Ascending aorta (tissue), 2 donors: ENCODE measurements around the gene SPEF2. TPM values are rescaled to one million over a fixed set of nuclear protein-coding genes. Genes with fewer than 3 reads are reported as not detected.

Source experiments
- DNase-seq, 2 donors: peaks; one replicate each; pipeline ENCODE4 v3.0.0-alpha.2; 2019; ENCODE audit warnings: low spot score in 2 of 2
- H3K27ac ChIP-seq, 2 donors: fragments of 200-600 bp; sonication (generic); one replicate each; pipeline ENCODE4 v1.5.1; 2016 to 2017; ENCODE audit warnings: mild to moderate bottlenecking in 1 of 2
- H3K27me3 ChIP-seq: fragments of 200-600 bp; sonication (generic); one replicate; pipeline ENCODE4 v1.5.1; 2017
- H3K36me3 ChIP-seq, 2 donors: fragments of 200-600 bp; sonication (generic); one replicate each; pipeline ENCODE4 v1.5.1; 2016
- H3K4me1 ChIP-seq, 2 donors: fragments of 200-600 bp; sonication (generic); one replicate each; pipeline ENCODE4 v1.5.1; 2016 to 2017; ENCODE audit warnings: mild to moderate bottlenecking in 1 of 2
- H3K4me3 ChIP-seq, 2 donors: fragments of 200-600 bp; sonication (generic); one replicate each; pipeline ENCODE4 v1.5.1; 2016 to 2017; ENCODE audit warnings: mild to moderate bottlenecking in 1 of 2
- H3K9me3 ChIP-seq, 2 donors: fragments of 200-600 bp; sonication (generic); one replicate each; pipeline ENCODE4 v1.5.1; 2016
- CTCF ChIP-seq, 3 experiments: fragments of 200-600 bp in 2 of 3; fragments of 450-650 bp in 1 of 3; sonication (generic) in 2 of 3; IDR thresholded peaks; one replicate each; pipeline ENCODE4 v1.5.1; 2016 to 2019; ENCODE audit warnings: antibody characterized with exemption in 3 of 3, mild to moderate bottlenecking in 1 of 3, moderate library complexity in 1 of 3
- intact Hi-C: fragments of 100-400 bp; cut with DNase I; formaldehyde crosslinking; loops from one replicate; pipeline ENCODE4 v1.15.1; 2023
- total RNA-seq: library from RNA; depleted of rRNA; stranded (reverse); fragments of >200 nt; gene quantifications from one replicate; pipeline ENCODE4 v1.1.0, GENCODE V29; 2016

The SPEF2 gene
- total RNA-seq, 1 donor from 2014 or later: 0.32 TPM

DNA sequence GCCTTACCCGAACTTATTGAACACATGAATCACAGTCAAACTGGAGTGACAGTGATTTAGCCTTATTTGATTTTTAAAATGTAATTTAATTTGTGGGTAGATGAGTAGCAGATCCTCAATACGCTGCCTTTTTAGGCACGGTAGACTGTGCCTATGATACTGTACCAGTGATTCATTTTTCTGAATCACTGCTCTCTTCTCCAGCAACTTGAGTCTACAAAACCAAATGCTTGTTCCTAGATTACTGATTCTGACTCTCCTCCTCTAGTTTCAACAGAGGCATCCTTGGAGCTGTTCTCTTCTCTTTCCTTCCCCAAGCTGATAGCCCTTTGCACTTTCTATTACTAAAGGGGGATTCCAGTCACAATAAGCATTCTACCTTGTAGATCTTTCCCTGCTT, 144.7 kb downstream of the SPEF2 start:
- no peaks in the 10 kb centered on the region for H3K9me3 ChIP-seq
- H3K4me3 ChIP-seq: no peak overlapping the region
- intact Hi-C loops: no loop called here
- no peak overlapping the region for H3K27ac ChIP-seq
- no peak for DNase-seq
- H3K36me3 ChIP-seq: no peaks in the 10 kb centered on the region
- no peaks in the 10 kb centered on the region for H3K27me3 ChIP-seq
- H3K4me1 ChIP-seq: no peaks in the 10 kb centered on the region
- TF ChIP-seq CTCF (IDR thresholded peaks at IDR 0.05): no peak

DNA sequence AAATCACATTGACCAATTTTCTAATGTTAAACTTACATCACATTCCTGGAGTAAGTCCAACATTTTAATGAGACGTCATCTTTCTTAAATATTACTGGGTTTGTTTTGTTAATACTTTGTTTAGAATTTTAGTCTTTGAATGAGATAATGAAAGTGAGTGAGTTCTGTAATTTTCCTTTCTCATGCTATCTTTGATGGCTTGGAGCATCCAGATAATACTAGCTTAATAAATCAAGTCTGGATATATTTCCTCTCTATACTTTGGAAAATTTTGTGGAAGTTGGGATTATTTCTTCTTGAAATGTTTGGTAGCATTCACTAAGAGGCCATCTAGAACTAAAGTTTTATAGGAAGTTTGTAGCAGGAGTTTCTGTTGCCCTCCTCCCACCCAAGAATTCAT, 148.3 kb downstream of the SPEF2 start:
- DNase-seq: no peak
- intact Hi-C loops: no loop called here

GRCh38 chr5:35771300-35771699, 153.6 kb downstream of the SPEF2 start:
- Histone ChIP-seq H3K27ac (no peak overlapping the region), H3K27me3 (no peaks in the 10 kb centered on the region), H3K36me3 (no peaks in the 10 kb centered on the region), H3K4me1 (no peaks in the 10 kb centered on the region), H3K4me3 (no peak overlapping the region), H3K9me3 (no peaks in the 10 kb centered on the region)
- no peak for TF ChIP-seq CTCF (IDR thresholded peaks at IDR 0.05)
- no peak for DNase-seq
- intact Hi-C loops: no loop called here

More for the DNA sequence above, 148.3 kb downstream of the SPEF2 start:
- H3K4me3 ChIP-seq: no peak overlapping the region
- no peak for TF ChIP-seq CTCF (IDR thresholded peaks at IDR 0.05)
- no peak overlapping the region for H3K27ac ChIP-seq
- no peaks in the 10 kb centered on the region for H3K4me1 ChIP-seq
- no peaks in the 10 kb centered on the region for H3K9me3 ChIP-seq
- no peaks in the 10 kb centered on the region for H3K27me3 ChIP-seq
- H3K36me3 ChIP-seq: no peaks in the 10 kb centered on the region

- Histone ChIP-seq H3K9me3 (no peaks in the 10 kb centered on the region), H3K27ac (no peak overlapping the region), H3K27me3 (no peaks in the 10 kb centered on the region), H3K4me1 (no peaks in the 10 kb centered on the region), H3K36me3 (no peaks in the 10 kb centered on the region), H3K4me3 (no peak overlapping the region)
- intact Hi-C loops: no loop called here
- no peak for TF ChIP-seq CTCF (IDR thresholded peaks at IDR 0.05)
- DNase-seq: no peak
These were observed 154.2 kb downstream of the SPEF2 start for GRCh38 chr5:35771839-35772238.

- no peak for TF ChIP-seq CTCF (IDR thresholded peaks at IDR 0.05)
- Histone ChIP-seq H3K27me3 (no peaks in the 10 kb centered on the region), H3K27ac (no peak overlapping the region), H3K36me3 (no peaks in the 10 kb centered on the region), H3K4me3 (no peak overlapping the region), H3K4me1 (no peaks in the 10 kb centered on the region), H3K9me3 (no peaks in the 10 kb centered on the region)
- no peak for DNase-seq
- intact Hi-C loops: no loop called here
These were observed 156.3 kb downstream of the SPEF2 start for GRCh38 chr5:35773967-35774366.

DNA sequence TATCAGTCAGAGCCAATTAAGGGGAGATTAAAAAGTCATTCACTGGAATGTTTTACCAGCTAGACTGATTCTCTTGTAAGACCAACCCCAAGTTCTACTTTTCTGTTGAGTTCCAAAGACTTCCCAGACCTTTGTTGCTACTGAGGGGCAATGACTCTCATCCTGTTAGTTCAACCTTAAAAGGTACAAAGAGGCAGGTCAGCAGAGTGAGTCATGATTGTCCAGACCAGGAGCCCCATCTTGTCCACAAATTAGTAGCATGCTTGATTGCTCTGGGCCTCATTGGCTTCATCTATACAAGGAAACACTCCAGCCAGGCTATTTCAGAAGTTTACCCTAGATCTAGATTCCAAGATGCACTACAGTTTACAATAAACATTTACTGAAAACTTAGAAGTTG, 159.1 kb downstream of the SPEF2 start:
- H3K4me1 ChIP-seq: no peaks in the 10 kb centered on the region
- no peaks in the 10 kb centered on the region for H3K9me3 ChIP-seq
- no peak for TF ChIP-seq CTCF (IDR thresholded peaks at IDR 0.05)
- no peak overlapping the region for H3K4me3 ChIP-seq
- no peaks in the 10 kb centered on the region for H3K36me3 ChIP-seq
- H3K27ac ChIP-seq: no peak overlapping the region
- intact Hi-C loops: no loop called here
- DNase-seq: no peak
- H3K27me3 ChIP-seq: no peaks in the 10 kb centered on the region
